HG03439 (cell line): ENCODE measurements around the gene KCNAB1.

Source experiments
- ATAC-seq: cut with Tn5 transposase; IDR thresholded peaks from one replicate; pipeline ENCODE4 v1.9.1; 2021; ENCODE audit warnings: mild to moderate bottlenecking, moderate library complexity; ENCODE audit not compliant: unreplicated experiment

KCNAB1 gene

DNA sequence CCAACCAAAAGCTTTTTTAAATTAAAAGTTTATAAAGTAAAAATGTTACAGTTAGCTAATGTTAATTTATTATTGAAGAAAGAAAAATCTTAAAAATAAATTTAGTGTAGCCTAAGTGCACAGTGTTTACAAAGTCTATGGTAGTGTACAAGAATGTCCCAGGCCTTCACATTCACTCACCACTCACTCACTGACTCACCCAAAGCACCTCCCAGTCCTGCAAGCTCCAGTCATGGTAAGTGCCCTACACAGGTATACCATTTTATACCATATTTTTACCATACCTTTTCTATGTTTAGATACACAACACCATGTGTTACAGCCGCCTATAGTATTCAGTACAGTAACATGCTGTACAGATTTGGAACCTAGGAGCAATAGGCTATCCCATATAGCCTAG is 405.4 kb downstream of the KCNAB1 start:
- no peak for ATAC-seq

DNA sequence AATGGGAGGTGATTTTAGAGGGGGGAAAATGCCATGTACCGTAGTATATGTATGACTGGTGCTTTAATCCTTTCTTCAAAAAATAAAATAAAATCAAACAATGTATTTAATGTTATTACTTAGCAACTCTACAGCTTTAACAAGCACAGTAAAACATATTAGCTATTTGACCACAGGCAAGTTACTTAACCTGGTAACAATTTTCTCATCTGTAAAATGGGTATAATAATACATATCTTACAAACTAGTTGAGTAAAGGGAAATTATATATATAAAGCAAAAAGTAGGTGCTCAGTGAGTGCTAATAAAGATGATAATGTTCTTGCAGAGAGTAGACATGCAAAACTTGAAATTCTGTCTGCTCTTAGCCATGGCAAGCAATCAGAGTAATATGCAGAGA is 406.7 kb downstream of the KCNAB1 start:
- ATAC-seq, result no peak

DNA sequence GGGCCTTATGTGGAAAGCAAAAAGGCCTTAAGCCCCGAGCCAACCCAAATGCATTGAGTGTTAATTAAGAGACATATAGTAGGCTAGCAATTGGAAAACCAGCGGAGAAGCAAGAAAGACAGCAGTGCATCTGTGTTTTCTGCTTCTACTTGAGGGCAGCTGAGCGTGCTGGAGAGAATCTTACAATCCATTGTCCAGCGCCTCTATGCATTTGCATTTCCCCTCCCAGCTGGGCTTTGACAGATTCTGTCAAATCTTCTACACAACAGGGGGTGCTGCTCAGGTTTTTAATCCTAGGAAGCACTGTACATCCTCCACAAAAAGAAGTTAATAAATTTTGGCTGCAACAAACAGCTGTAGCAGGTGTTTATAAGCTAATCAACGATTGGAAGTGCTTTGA is 410.6 kb downstream of the KCNAB1 start:
- no peak for ATAC-seq

DNA sequence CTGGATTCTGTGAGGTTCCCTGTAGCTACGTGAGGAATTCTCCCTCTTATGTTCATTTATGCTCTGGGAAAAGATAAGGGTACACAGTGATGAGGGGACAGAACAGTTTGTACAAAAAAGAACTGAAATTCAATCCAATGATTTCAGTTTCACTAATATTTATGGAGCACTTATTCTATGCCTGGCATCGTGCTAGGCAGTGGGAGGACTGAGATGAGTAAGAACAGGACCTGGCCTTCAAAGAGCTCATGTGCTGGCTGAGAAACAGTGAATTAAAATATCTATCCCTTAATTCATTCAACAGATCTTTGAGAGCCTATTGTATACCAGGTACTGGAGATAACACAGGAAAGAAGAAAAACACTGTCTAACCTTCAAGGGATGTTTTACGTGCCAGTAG is 412.4 kb downstream of the KCNAB1 start:
- no peak for ATAC-seq

DNA sequence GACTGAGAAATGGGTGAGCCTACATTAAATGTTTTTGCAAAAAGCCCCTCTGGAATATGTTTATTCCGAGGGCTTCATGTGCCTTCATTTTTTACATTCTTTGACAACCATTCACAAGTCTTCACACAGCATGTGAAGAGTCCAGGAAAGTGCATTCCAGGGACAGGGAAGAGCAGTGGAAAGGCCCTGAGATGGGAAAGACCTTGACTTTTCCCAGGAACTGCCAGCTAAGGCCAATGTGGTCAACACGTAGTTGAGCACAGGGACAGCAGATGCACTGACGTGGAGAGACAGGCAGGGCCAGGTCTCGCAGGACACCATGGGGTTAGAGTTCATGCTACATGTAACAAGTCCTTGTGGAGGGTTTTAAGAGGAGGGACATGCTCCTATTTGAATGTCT is 412.8 kb downstream of the KCNAB1 start:
- no peak for ATAC-seq

DNA sequence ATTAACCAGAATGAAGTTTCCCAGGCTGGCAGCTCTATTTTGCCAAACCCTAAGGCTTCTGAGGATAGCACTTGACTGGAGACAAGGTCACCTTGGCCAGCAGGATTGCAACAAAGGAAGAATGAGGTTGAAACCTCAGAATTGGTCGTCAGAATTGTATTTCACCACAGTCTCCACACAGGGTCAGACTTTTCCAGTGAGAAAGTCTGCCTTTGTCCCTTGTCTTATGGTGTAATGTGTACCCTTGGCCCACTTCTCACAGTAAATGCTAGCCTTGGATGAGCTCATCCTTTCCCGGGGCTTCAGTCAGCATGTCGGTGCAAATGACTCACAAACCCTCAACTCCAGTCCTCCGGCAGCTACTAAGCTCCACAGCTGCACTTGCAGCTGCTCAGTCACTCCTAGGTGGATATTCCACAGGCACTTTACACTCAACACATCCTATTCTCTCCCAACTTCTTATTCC is 414.8 kb downstream of the KCNAB1 start:
- ATAC-seq, result no peak

DNA sequence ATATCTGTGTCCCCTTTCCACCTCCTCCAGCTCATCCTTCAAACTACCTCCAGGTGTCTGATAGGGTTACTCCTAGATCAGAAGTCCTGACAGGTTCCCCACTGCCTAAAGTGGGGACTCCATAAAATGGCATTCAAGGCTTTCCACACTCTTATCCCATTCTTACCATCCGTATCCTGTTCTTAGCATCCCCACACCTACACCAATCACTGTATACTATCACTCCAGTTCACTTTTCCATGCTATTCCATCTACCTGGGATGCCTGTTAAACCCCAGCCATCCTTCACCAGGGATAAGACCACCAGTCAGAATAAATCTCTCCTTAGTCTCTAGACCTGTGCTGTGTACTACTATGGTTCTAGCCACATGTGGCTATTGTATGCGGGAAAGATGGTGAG is 415.4 kb downstream of the KCNAB1 start:
- no peak for ATAC-seq

DNA sequence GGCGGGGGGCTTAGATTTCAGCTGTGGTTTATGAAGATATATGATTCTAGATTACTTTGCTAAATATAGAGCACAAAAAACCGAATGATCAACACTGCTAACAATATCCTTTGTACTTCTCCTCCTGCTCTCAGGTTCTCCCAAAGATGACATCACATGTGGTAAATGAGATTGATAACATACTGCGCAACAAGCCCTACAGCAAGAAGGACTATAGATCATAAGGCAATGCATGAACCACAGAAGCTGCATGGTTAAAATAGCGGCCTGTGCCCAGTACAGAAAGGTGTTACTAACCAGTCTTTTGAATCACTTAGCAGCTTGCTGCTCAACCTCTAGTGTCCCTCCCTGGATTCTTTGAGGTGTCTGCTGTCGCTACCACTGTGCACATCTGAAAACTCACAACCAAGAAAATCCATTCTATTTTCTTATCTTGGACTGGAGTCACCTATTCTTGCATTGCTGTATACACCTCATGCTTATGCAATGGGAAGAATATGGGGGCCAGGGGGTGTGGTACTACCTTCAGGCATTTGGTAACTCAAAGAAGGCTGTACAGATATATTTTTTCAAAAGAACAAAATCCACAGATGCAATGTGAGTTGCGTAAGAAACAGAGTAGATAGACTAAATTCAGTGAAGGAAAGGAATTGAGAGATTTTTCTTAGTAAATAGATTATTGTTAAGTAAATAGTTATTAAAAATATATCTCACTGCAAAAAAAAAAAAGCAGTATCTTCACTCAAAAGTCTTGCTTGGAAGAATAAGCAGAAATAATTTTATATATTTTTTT is 416.3 kb downstream of the KCNAB1 start:
- no peak for ATAC-seq

DNA sequence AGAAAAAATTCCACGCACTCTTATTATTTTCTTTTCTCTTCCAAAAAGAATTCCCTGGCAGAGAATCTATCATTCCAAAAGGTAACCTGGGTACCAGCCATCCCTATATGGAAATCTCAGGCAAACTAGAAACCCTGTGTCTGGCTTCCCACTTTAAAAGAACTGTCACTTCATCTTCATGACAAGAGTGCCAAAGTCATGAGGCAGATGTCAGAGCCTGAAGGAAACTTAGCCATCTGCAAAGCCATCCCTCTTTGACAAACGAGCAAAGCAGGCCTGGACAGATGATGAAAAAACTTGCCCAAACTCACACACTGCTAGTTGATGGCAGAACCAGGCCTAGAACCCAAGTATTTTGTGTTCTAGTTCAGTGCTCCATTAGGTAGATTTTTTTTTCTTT is 418.7 kb downstream of the KCNAB1 start:
- no peak for ATAC-seq

DNA sequence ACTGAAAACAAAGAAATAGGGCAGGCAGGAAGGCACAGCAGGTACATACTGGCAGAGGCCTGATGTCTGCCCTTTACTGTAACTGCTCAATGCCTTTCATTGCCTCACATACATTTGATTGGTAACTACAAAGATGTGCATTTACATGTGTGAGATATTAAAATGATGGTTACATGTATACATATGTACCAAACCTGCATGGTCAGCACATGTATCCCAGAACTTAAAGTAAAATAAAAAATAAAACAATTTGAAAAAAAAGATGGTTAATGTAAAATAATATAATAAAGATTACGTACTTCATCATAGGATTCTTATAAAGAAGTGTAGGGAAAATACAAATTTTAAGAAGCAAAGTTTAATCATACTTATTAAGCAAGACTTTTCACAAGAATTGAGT is 419.4 kb downstream of the KCNAB1 start:
- no peak for ATAC-seq

DNA sequence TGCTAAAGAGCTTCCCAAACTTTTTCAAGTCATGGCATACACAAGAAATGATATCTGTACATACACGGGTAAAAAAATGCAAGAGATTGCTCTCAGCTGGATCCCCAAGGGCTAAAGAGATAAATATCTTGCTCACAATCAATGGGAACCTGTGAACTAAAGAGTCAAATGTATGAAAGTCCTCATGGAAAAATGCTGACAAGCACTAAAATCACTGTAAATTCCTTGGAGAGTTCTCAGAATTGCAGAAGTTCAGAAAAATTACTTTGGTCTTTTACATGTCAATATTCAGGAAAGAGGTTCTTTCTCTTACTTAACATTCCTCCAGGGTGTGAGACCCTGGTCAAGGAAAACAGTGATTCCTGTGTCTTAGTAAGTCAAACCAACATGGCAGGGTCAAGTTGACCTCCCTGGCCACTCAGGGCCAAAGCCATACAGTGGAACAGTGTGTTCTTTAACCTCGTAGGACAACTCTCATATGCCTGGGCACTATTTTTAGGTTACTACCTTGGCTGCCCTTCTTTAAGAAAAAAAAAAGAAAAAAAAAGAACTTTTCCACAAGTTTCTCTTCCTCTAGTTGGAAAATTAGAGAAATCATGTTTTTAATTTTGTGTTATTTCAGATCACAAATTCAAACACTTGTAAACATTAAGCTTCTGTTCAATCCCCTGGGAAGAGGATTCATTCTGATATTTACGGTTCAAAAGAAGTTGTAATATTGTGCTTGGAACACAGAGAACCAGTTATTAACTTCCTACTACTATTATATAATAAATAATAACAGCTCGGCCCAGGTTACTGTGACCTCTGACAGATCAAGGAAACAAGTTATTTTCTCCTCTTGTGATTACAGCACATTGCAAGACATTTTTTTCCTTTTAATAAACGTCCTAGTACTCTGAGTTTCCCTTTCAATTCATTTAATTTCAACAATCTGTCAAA is 422.0 kb downstream of the KCNAB1 start:
- no peak for ATAC-seq

DNA sequence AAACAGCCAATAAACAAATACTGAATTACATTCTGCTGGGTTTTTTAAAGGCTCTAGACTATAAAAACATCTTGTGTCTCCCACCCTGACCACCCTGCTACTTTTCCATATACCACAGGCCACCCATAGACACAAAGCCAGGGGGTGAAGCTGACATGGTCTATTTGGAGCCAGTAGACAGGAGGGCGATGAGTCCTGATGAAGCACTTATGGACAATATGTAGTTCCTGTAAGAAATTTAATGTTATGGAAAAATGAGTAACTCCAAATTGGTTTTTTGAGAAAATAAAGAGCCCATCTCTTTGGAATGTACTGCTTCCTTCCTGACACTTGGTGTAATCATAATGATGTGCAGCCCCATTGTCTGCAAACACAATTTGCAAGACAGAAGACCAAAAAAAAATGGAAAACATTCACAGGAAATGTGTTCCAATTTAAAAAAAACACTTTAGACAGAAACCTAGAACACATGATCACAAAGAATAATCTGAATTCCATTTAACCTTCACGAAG is 422.7 kb downstream of the KCNAB1 start:
- ATAC-seq, result no peak

DNA sequence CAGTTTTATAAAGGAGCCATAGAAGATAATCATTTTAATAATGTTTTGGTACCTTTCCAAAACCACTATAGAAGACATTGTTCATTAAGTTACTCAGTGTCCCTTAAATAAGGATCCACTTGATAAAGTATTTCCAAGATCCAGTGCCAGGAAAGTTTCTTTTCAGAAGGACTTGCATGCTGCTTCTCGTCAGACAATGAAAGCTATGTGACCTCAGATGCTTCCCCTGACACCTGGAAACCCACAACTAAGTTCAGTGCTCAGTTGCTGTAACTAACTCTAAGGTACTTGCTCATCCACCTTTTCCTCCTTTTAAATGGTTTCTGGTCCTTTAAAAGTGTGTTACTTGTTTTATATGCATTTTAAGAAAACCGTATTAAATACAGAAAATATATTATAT is 427.3 kb downstream of the KCNAB1 start:
- no peak for ATAC-seq

DNA sequence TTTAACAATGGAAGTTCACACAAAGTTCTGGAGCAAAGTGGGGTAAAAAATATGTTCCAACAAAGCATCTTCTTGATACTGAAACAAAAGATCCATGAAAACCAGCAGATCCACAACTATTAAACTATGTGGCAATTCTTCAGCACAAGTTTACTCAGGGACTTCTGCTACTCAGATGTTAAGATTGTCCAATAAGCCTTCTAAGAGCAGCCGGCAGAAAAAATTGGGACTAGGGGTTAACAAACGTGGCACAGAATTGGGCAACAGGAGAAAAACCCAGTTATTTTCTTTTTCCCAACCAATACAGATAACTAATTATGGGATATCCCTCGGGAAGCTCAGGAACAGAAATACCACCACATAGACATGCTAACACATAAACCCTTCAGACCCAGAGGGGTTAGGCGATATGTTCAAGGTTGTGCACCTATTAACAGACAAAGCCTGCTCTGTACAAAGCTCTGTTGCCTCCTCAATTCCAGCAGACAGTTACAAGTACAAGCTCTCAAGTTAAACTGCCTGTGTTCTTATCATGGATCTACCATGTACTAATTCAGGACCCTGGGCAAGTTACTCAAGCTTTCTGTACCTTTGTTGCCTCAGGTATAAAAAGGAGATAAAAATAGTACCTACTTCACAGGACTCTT is 427.8 kb downstream of the KCNAB1 start:
- no peak for ATAC-seq

DNA sequence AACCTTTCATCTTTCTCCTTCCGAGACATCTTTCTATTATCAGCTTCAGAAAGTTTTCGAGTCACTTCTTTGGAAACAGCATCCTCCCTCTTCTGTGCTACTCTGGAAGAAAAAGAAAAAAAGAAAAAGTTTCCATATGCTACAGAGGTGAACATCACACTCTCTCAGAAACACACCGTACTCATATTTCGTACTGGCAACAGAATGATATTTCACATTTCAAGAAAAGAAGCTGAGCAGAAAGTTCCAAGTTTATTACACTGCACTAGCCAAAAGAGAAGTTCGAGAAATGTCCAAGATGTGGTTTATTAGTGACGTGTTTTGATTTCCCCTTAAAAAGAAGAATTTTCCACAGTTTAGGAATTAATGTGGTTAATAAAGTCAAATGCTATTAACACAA is 428.5 kb downstream of the KCNAB1 start:
- ATAC-seq, result no peak

DNA sequence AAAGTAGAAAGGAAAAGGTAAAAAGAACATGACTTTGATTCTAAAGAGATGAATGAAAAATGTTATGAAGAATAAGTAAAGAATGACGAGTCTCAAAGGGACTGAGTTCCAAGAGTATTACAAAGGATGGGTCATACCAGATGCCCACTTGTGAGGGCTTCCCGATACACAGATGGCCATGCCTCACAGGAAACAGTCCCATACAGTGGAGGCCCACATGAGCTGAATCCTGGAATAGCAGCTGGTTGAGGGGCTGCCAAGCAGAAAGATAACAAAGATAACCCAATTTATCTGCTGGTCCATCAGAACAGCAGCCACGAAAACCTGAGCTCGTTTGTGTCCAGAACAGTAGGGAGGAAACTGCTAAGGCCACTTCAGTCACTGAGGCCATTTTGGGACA is 430.9 kb downstream of the KCNAB1 start:
- no peak for ATAC-seq

DNA sequence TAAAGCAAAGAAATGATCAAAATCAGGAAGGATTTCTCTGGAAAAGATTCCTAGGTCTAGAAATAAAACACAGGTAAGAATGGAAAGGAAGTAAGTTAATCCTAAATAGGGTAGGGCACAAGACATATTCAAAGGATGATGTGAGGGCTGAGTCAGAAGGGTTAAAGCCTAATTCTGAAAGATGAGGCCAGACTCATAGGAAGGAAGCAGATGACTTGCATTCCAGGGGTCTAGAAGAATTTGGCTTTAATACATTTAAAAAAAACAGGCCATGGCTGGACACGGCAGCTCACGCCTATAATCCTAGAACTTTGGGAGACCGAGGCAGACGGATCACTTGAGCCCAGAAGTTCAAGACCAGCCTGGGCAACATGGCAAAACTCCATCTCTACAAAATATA is 431.4 kb downstream of the KCNAB1 start:
- ATAC-seq, result no peak

DNA sequence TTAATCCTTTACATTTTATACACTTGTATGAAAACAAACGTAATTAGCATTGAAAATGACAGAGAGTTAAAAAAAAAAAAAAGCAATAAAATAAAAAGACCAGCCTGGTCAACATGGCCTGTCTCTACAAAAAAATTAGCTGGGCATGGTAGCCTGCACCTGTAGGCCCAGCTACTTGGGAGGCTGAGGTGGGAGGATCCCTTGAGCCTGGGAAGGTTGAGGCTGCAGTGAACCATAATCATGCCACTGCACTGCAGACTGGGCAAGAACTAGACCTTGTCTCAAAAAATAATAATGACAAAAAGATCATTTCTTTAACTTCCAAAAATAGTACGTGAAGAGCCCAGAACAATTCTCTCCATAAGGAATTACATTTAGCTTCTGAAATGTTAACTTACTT is 432.6 kb downstream of the KCNAB1 start:
- no peak for ATAC-seq

DNA sequence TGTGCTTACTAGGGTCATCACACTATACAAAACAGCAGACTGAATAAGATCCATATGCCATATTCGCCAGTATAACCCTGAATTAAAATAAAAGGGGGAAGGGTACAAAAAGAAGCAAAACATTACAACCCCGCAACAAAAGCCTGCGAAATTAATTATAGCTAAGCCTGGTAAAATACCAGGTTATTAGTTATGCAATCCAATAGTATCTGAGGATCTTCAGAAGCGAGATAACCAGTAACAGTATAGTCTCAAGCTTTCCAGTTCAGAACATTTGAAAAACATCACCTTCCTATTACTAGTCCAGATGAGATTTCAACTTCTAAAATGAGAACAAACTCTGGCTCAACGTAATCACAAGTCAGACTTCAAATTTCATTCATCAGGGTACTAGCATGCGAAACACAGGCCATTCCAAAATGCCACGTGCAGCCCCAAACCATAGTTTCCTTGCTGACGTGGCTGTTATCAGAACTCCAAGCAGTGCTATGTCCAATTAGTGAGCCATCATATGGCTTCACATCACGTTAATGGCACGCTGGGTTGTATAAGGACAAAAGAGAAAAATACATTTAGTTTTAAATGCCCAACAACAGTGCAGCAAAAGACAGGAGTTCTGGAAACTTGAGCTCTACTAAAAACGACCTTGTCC is 433.5 kb downstream of the KCNAB1 start:
- no peak for ATAC-seq

DNA sequence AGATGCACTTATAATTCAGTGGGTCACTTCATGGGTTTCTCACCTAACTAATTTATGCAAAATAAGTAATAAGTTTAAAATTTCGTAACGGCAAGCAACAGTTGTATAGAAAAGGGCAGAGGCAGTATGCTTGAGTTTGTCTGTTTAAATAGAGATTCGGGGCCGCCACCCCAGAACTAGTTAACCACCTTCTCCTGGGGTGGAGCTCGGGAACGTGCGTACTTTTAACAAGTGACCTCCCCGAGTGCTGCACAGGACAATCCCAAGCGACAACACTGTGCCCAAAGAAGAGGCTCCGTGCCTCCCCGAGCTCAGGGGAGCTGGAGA is 434.1 kb downstream of the KCNAB1 start:
- ATAC-seq, result no peak
